Endothelial cell of umbilical vein (primary cell): Measurements from ENCODE around the gene PKD2L1. TPM values are rescaled to one million over a fixed set of nuclear protein-coding genes. Genes with fewer than 3 reads are reported as not detected.

ENCODE experiments used
- BruUV-seq: library from RNA; stranded (reverse); fragments of 400-500 nt; replicated peaks from 2 replicates; lab custom pipeline; 2021; lab: Mats Ljungman, UMichigan
- CTCF ChIA-PET: fragments of 300-600, 350-600 bp; sonication (Branson Sonifier 250); formaldehyde crosslinking; loops from one replicate; lab custom pipeline; 2021; ENCODE audit warnings: antibody characterized with exemption, inconsistent platforms; lab: Charles Lee
- POLR2A ChIA-PET: fragments of 300-600, 350-600 bp; sonication (Branson Sonifier 250); formaldehyde crosslinking; loops from one replicate; lab custom pipeline; 2021; ENCODE audit warnings: antibody characterized with exemption, inconsistent platforms; lab: Charles Lee
- DNase-seq: peaks from one replicate; pipeline ENCODE4 v3.0.0-alpha.2; 2011; ENCODE audit warnings: low read depth, low spot score
- FAIRE-seq: peaks from 2 replicates; lab custom pipeline; 2011; peaks lifted over from hg19 to GRCh38; lab: Jason Lieb, UNC
- H2AFZ ChIP-seq: 2 replicates; pipeline ENCODE4 v1.6.0; 2012; ENCODE audit warnings: low read depth, low read length, control low read depth, inconsistent platforms
- H3K27ac ChIP-seq: 2 replicates; pipeline ENCODE4 v1.5.1; 2011; ENCODE audit warnings: low read depth, mild to moderate bottlenecking, control low read depth, low read length, moderate library complexity; ENCODE audit not compliant: insufficient read depth
- H3K27me3 ChIP-seq, 2 experiments: 2 replicates each; pipeline versions ENCODE4 v1.6.0 to v1.6.1; 2011; ENCODE audit warnings: low read length in 2 of 2, mixed read lengths in 1 of 2; ENCODE audit not compliant: control insufficient read depth in 2 of 2, insufficient read depth in 2 of 2
- H3K36me3 ChIP-seq, 2 experiments: 2 replicates in 1 of 2; 3 replicates in 1 of 2; pipeline ENCODE4 v1.5.1; 2011; ENCODE audit warnings: low read length in 2 of 2, mild to moderate bottlenecking in 1 of 2, moderate library complexity in 1 of 2; ENCODE audit not compliant: control insufficient read depth in 2 of 2, insufficient read depth in 2 of 2; ENCODE audit errors: extremely low read depth in 1 of 2
- H3K4me1 ChIP-seq: 3 replicates; pipeline ENCODE4 v1.5.1; 2011; ENCODE audit warnings: mild to moderate bottlenecking, low read length; ENCODE audit not compliant: control insufficient read depth, insufficient read depth; ENCODE audit errors: extremely low read depth
- H3K4me2 ChIP-seq: 2 replicates; pipeline ENCODE4 v1.6.1; 2011; ENCODE audit warnings: low read length, control low read depth, mixed read lengths; ENCODE audit not compliant: insufficient read depth
- H3K4me3 ChIP-seq, 3 experiments: fragments of 200-600 bp in 1 of 3; sonication (generic), shearing (Covaris generic) in 1 of 3; replicated peaks in 1 of 3; 2 replicates each; pipeline ENCODE4 v1.5.1; 2011 to 2016; ENCODE audit warnings: control low read depth in 3 of 3, low read length in 3 of 3, mild to moderate bottlenecking in 2 of 3, inconsistent platforms in 1 of 3, low read depth in 1 of 3, moderate library complexity in 1 of 3; ENCODE audit not compliant: insufficient read depth in 1 of 3
- H3K79me2 ChIP-seq: 2 replicates; pipeline ENCODE4 v1.6.0; 2012; ENCODE audit warnings: low read length, inconsistent platforms; ENCODE audit not compliant: control insufficient read depth, insufficient read depth
- H3K9ac ChIP-seq: replicated peaks from 2 replicates; pipeline ENCODE3; 2011; ENCODE audit warnings: low read length, control low read depth; ENCODE audit not compliant: insufficient read depth; ENCODE audit errors: extremely low read depth
- H3K9me1 ChIP-seq: replicated peaks from 3 replicates; pipeline ENCODE4 v1.6.0; 2011; ENCODE audit warnings: mild to moderate bottlenecking, low read length; ENCODE audit not compliant: control insufficient read depth, insufficient read depth; ENCODE audit errors: extremely low read depth
- H3K9me3 ChIP-seq: replicated peaks from 2 replicates; pipeline ENCODE4 v1.5.1; 2012; ENCODE audit warnings: low read length, inconsistent platforms; ENCODE audit not compliant: control insufficient read depth, insufficient read depth
- H4K20me1 ChIP-seq: replicated peaks from 2 replicates; pipeline ENCODE3; 2011; ENCODE audit warnings: mild to moderate bottlenecking, low read length; ENCODE audit not compliant: control insufficient read depth, insufficient read depth; ENCODE audit errors: extremely low read depth
- EZH2 ChIP-seq: IDR thresholded peaks from 2 replicates; pipeline ENCODE4 v1.6.1; 2012; ENCODE audit warnings: borderline replicate concordance, low read depth, mild to moderate bottlenecking, moderate library complexity, low read length, inconsistent platforms; ENCODE audit not compliant: severe bottlenecking
- FOS ChIP-seq: IDR thresholded peaks from 2 replicates; pipeline ENCODE4 v1.6.1; 2011; ENCODE audit warnings: mild to moderate bottlenecking, low read length, moderate library complexity, borderline replicate concordance; ENCODE audit not compliant: insufficient read depth
- GATA2 ChIP-seq: IDR thresholded peaks from 2 replicates; pipeline ENCODE4 v1.7.0; 2011; ENCODE audit warnings: low read depth, mild to moderate bottlenecking, moderate library complexity, mixed read lengths, low read length; ENCODE audit not compliant: insufficient read length, insufficient read depth
- JUN ChIP-seq: IDR thresholded peaks from 2 replicates; pipeline ENCODE4 v1.6.1; 2011; ENCODE audit warnings: borderline replicate concordance, low read depth; ENCODE audit not compliant: insufficient read length, insufficient read depth
- MYC ChIP-seq: IDR thresholded peaks from one replicate; pipeline ENCODE4 v1.6.1; 2011; ENCODE audit warnings: mild to moderate bottlenecking, low read depth, low read length
- POLR2A ChIP-seq: IDR thresholded peaks from 2 replicates; pipeline ENCODE4 v1.6.1; 2012; ENCODE audit warnings: low read depth, mild to moderate bottlenecking, control low read depth, low read length
- POLR2AphosphoS5 ChIP-seq: IDR thresholded peaks from 2 replicates; pipeline ENCODE4 v1.6.1; 2012; ENCODE audit warnings: low read depth, mild to moderate bottlenecking, control low read depth, low read length, moderate library complexity; ENCODE audit not compliant: insufficient read depth
- dilution Hi-C: fragments of 300-500 bp; cut with MboI; formaldehyde crosslinking; loops from one replicate; pipeline ENCODE4 v1.15.0; 2019; ENCODE audit warnings: low sequenced_read_pairs; ENCODE audit not compliant: extremely low pct_ligation_motif_present
- intact Hi-C: fragments of 100-400 bp; cut with micrococcal nuclease; formaldehyde crosslinking; loops from one replicate; pipeline ENCODE4 v1.10.0; 2022
- polyA plus RNA-seq, 4 experiments: library from polyadenylated mRNA; depleted of rRNA in 3 of 4; stranded (reverse) in 3 of 4; unstranded in 1 of 4; fragments of >200 nt; gene quantifications; 2 replicates each; pipeline versions ENCODE4 v1.2.1 to v1.2.3, GENCODE V29; 2011 to 2012; ENCODE audit warnings: missing spikeins in 1 of 4
- total RNA-seq: library from RNA; stranded (reverse); gene quantifications from 2 replicates; pipeline ENCODE4 v1.2.3, GENCODE V29; 2021
- TF ChIP-seq, protein P1 (sequence below): IDR thresholded peaks from 2 replicates; pipeline ENCODE4 v1.6.1; 2011; ENCODE audit not compliant: insufficient read depth, insufficient read length
- TF ChIP-seq, protein P2 (sequence below), 2 donors: IDR thresholded peaks; 1 replicate in 1 of 2; 2 replicates in 1 of 2; pipeline ENCODE4 v1.5.1; 2011; ENCODE audit warnings: low read length in 2 of 2, mild to moderate bottlenecking in 2 of 2, moderate library complexity in 2 of 2, control low read depth in 1 of 2, inconsistent platforms in 1 of 2, low read depth in 1 of 2; ENCODE audit not compliant: insufficient read depth in 1 of 2; ENCODE audit errors: extremely low read depth in 1 of 2

Gene PKD2L1
- total and polyA plus RNA-seq, 2 donors (not counting 3 experiments of a cell fraction or from before 2014, with no cell fraction given) = not detected

DNA sequence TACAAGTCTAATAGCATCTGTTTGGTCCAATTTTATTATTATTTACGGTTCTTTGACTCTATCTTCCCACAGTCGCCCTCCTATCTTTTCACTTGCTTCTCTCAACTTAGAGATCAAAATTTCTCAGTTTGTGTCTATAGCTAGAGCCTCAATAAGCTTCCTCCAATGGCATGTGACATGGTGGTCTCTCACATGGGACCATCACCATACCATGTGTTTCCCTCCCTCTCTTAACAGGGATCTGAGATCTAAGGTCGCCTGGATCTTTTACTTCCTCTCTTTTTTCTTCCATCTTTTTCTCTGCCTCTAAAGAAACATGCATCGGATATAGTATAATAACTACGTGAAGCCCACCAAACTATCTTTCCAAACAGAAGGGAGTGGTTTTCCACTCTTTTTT is 1.8 kb downstream of the PKD2L1 start:
- ChIA-PET CTCF (interaction anchor here (0.5 to 2.4 kb wide), 3 partner anchors 9 to 303 kb away, joined by 3 to 6 read pairs (median 3); no protein-coding TSS in a partner anchor), POLR2A (no interaction called here)
- Histone ChIP-seq H3K27ac (no peak overlapping the region), H3K4me3 (no peak overlapping the region), H3K36me3 (no peaks in the 10 kb centered on the region), H3K4me1 (no peaks in the 10 kb centered on the region), H3K4me2 (no peak overlapping the region), H3K9me1 (no peaks in the 10 kb centered on the region), H3K9ac (no peak overlapping the region), H4K20me1 (no peaks in the 10 kb centered on the region), H3K9me3 (no peaks in the 10 kb centered on the region), H3K27me3 (peaks cover 26 to 30% of the 10 kb centered on the region in 2 experiments), H3K79me2 (no peaks in the 10 kb centered on the region), H2AFZ (no peak overlapping the region)
- BruUV-seq = no TSS peak
- FAIRE-seq (no peak), DNase-seq (no peak)
- intact Hi-C loops (no loop called here), dilution Hi-C loops (no loop called here)
- TF ChIP-seq POLR2A = no peak
- no peak for TF ChIP-seq MYC
- TF ChIP-seq FOS = no peak
- TF ChIP-seq, protein P1, sequence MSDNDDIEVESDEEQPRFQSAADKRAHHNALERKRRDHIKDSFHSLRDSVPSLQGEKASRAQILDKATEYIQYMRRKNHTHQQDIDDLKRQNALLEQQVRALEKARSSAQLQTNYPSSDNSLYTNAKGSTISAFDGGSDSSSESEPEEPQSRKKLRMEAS = no peak
- TF ChIP-seq, protein P2, sequence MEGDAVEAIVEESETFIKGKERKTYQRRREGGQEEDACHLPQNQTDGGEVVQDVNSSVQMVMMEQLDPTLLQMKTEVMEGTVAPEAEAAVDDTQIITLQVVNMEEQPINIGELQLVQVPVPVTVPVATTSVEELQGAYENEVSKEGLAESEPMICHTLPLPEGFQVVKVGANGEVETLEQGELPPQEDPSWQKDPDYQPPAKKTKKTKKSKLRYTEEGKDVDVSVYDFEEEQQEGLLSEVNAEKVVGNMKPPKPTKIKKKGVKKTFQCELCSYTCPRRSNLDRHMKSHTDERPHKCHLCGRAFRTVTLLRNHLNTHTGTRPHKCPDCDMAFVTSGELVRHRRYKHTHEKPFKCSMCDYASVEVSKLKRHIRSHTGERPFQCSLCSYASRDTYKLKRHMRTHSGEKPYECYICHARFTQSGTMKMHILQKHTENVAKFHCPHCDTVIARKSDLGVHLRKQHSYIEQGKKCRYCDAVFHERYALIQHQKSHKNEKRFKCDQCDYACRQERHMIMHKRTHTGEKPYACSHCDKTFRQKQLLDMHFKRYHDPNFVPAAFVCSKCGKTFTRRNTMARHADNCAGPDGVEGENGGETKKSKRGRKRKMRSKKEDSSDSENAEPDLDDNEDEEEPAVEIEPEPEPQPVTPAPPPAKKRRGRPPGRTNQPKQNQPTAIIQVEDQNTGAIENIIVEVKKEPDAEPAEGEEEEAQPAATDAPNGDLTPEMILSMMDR (IDR thresholded peaks at IDR 0.05; ENCODE audit: extremely low read depth in 1 of 2, insufficient read depth in 1 of 2, low read depth in 1 of 2, low read length in 2 of 2) = no peak
- TF ChIP-seq EZH2 = no peak
- TF ChIP-seq POLR2AphosphoS5 = no peak
- TF ChIP-seq GATA2 = no peak
- no peak for TF ChIP-seq JUN
